GM23338 (cell line): ENCODE measurements around the gene VPS13A. TPM values are rescaled to one million over a fixed set of nuclear protein-coding genes. Genes with fewer than 3 reads are reported as not detected.

ENCODE experiments used
- ATAC-seq: fragments of 200-7000 bp; cut with Tn5 transposase; 3 replicates; pipeline ENCODE4 v1.9.1; 2020
- DNase-seq: peaks from one replicate; pipeline ENCODE4 v3.0.0-alpha.2; 2015; ENCODE audit warnings: low spot score
- H2AFZ ChIP-seq: fragments of 200-600 bp; sonication (generic); 2 replicates; pipeline ENCODE4 v1.8.0; 2016; ENCODE audit warnings: antibody characterized with exemption, mild to moderate bottlenecking, moderate library complexity
- H3F3A ChIP-seq: fragments of 200-600 bp; sonication (generic); replicated peaks from 2 replicates; pipeline ENCODE4 v1.8.0; 2017; ENCODE audit warnings: antibody characterized with exemption, mixed run types, low read depth
- H3K27ac ChIP-seq: fragments of 200-600 bp; sonication (generic); 2 replicates; pipeline ENCODE4 v1.6.1; 2016; ENCODE audit warnings: low read depth
- H3K27me3 ChIP-seq: fragments of 200-600 bp; sonication (generic); 2 replicates; pipeline ENCODE4 v1.8.0; 2016; ENCODE audit warnings: mild to moderate bottlenecking, mixed run types, moderate library complexity; ENCODE audit not compliant: insufficient read depth
- H3K36me3 ChIP-seq: fragments of 200-600 bp; sonication (generic); 2 replicates; pipeline ENCODE4 v1.8.0; 2016; ENCODE audit warnings: mild to moderate bottlenecking; ENCODE audit not compliant: insufficient read depth
- H3K4me1 ChIP-seq: fragments of 200-600 bp; sonication (generic); 2 replicates; pipeline ENCODE4 v1.8.0; 2016; ENCODE audit warnings: mild to moderate bottlenecking, moderate library complexity; ENCODE audit not compliant: insufficient read depth
- H3K4me2 ChIP-seq: fragments of 200-600 bp; sonication (generic); 2 replicates; pipeline ENCODE4 v1.7.1; 2017; ENCODE audit warnings: mixed run types
- H3K4me3 ChIP-seq: fragments of 200-600 bp; sonication (generic); 2 replicates; pipeline ENCODE4 v1.6.1; 2016; ENCODE audit warnings: mixed run types
- H3K79me2 ChIP-seq: fragments of 200-600 bp; sonication (generic); replicated peaks from 2 replicates; pipeline ENCODE4 v1.8.0; 2017; ENCODE audit warnings: mild to moderate bottlenecking; ENCODE audit not compliant: insufficient read depth
- H3K9me2 ChIP-seq: fragments of 200-600 bp; sonication (generic); 2 replicates; pipeline ENCODE4 v1.8.0; 2017; ENCODE audit not compliant: insufficient read depth
- H4K20me1 ChIP-seq: fragments of 200-600 bp; sonication (generic); replicated peaks from 2 replicates; pipeline ENCODE4 v1.8.0; 2017; ENCODE audit warnings: mild to moderate bottlenecking; ENCODE audit not compliant: insufficient read depth
- H3K27ac Mint-ChIP-seq: 2 replicates; pipeline ENCODE4 v1.8.0; 2020; ENCODE audit warnings: inconsistent platforms, mild to moderate bottlenecking, moderate library complexity, mixed read lengths
- H3K27me3 Mint-ChIP-seq: 3 replicates; pipeline ENCODE4 v1.8.0; 2022; ENCODE audit warnings: low read depth, mild to moderate bottlenecking, moderate library complexity, mixed read lengths, inconsistent platforms; ENCODE audit not compliant: insufficient read depth, poor library complexity
- H3K36me3 Mint-ChIP-seq: 3 replicates; pipeline ENCODE4 v1.8.0; 2021; ENCODE audit warnings: low read depth, mild to moderate bottlenecking, inconsistent platforms, moderate library complexity, mixed read lengths
- H3K4me1 Mint-ChIP-seq: 3 replicates; pipeline ENCODE4 v1.8.0; 2020; ENCODE audit warnings: mild to moderate bottlenecking, inconsistent platforms, mixed read lengths
- H3K4me3 Mint-ChIP-seq: 3 replicates; pipeline ENCODE4 v1.8.0; 2021; ENCODE audit warnings: moderate library complexity, mild to moderate bottlenecking, inconsistent platforms, mixed read lengths
- H3K9me3 Mint-ChIP-seq: 3 replicates; pipeline ENCODE4 v1.8.0; 2020; ENCODE audit warnings: moderate library complexity, mild to moderate bottlenecking, inconsistent platforms, mixed read lengths
- CREB1 ChIP-seq: fragments of 250-450 bp; sonication (Bioruptor Pico); IDR thresholded peaks from 2 replicates; pipeline ENCODE4 v1.5.0; 2020; ENCODE audit warnings: low read depth, mild to moderate bottlenecking, moderate library complexity
- ETS1 ChIP-seq: IDR thresholded peaks from 2 replicates; pipeline ENCODE4 v1.6.1; 2016; ENCODE audit warnings: antibody characterized with exemption
- EZH2 ChIP-seq: fragments of 200-600 bp; sonication (generic); IDR thresholded peaks from one replicate; pipeline ENCODE4 v1.8.0; 2017; ENCODE audit warnings: antibody characterized with exemption, mild to moderate bottlenecking, low read depth; ENCODE audit not compliant: unreplicated experiment
- EZH2phosphoT487 ChIP-seq: fragments of 200-600 bp; sonication (generic); IDR thresholded peaks from one replicate; pipeline ENCODE4 v1.8.1; 2018; ENCODE audit warnings: antibody characterized with exemption; ENCODE audit not compliant: unreplicated experiment
- NANOG ChIP-seq: IDR thresholded peaks from 2 replicates; pipeline ENCODE4 v1.6.1; 2016; ENCODE audit warnings: antibody characterized with exemption, borderline replicate concordance
- ZNF114 ChIP-seq: fragments of 250-450 bp; sonication (Bioruptor Pico); IDR thresholded peaks from 2 replicates; pipeline ENCODE4 v1.5.0; 2020; ENCODE audit warnings: mild to moderate bottlenecking, moderate library complexity
- polyA plus RNA-seq: library from polyadenylated mRNA; unstranded; fragments of >200 nt; fragmentation: Nextera tagmentation; extraction: Ambion mirVana; gene quantifications from 2 replicates; pipeline ENCODE4 v1.2.1, GENCODE V29; 2016
- total RNA-seq: library from RNA; depleted of rRNA; stranded (reverse); fragments of >200 nt; shearing (Covaris generic); gene quantifications from 2 replicates; pipeline ENCODE4 v1.2.3, GENCODE V29; 2014
- TF ChIP-seq, protein P1 (sequence below), 2 experiments: fragments of 200-600 bp in 1 of 2; sonication (generic) in 1 of 2; conservative IDR thresholded peaks; 2 replicates each; pipeline versions ENCODE4 v1.5.1 to v1.6.1; 2016 to 2017; ENCODE audit warnings: antibody characterized with exemption in 2 of 2, low read depth in 2 of 2, mild to moderate bottlenecking in 2 of 2, moderate library complexity in 1 of 2
- TF ChIP-seq, protein P2 (sequence below): fragments of 250-450 bp; sonication (Bioruptor Pico); IDR thresholded peaks from 2 replicates; pipeline ENCODE4 v1.5.0; 2020; ENCODE audit warnings: mild to moderate bottlenecking, moderate library complexity

VPS13A gene
- total and polyA plus RNA-seq, 2 experiments from 2014 or later, result 45.9 to 68.1 TPM

DNA sequence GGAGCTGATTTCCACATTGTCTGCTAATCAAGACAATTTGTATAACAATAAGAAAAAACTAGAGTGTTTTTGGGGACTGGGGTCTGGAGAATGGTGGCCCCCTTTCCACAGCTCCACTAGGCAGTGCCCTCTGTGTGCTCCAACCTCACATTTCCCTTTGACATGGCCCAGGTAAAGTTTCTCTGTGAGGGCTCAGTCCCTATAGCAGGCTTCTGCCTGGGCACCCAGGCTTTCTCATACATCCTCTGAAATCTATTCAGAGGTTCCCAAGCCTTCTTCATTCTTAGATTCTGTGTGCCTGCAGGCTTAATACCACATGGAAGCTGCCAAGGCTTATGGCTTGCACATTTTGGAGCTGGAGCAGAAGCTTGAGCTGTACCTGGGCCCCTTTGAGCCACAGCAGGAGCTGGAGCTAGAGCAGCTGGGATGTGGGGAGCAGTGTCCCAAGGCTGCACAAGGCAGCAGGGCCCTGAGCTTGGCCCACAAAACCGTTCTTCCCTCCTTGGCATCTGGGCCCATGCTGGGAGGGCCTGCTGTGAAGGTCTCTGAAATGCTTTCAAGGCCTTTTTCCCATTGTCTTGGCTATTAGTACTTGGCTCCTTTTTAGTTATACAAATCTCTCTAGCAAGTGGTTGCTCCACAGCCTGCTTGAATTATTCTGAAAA, 49.1 kb upstream of the VPS13A start:
- Histone ChIP-seq H3K79me2 (no peaks in the 10 kb centered on the region), H3K4me1 (peaks cover 42% of the 10 kb centered on the region), H3K27me3 (no peaks in the 10 kb centered on the region), H2AFZ (no peak overlapping the region), H3K4me2 (peak overlapping the region; percentile 65), H3F3A (peaks cover 2% of the 10 kb centered on the region; the same call in 1 of the 2 replicates), H3K27ac (peak overlapping the region; percentile 63), H3K9me2 (peaks cover 2% of the 10 kb centered on the region; the same call in 1 of the 2 replicates), H3K36me3 (no peaks in the 10 kb centered on the region; the same call in 1 of the 2 replicates), H4K20me1 (no peaks in the 10 kb centered on the region), H3K4me3 (no peak overlapping the region)
- DNase-seq, result peak; percentile 87
- H3K4me3 Mint-ChIP-seq, result no peak overlapping the region
- peaks cover 32% of the 10 kb centered on the region for H3K36me3 Mint-ChIP-seq
- no peak overlapping the region for H3K27ac Mint-ChIP-seq
- ATAC-seq, result peak; percentile 97
- H3K9me3 Mint-ChIP-seq, result peaks cover 40% of the 10 kb centered on the region
- TF ChIP-seq, protein P1, sequence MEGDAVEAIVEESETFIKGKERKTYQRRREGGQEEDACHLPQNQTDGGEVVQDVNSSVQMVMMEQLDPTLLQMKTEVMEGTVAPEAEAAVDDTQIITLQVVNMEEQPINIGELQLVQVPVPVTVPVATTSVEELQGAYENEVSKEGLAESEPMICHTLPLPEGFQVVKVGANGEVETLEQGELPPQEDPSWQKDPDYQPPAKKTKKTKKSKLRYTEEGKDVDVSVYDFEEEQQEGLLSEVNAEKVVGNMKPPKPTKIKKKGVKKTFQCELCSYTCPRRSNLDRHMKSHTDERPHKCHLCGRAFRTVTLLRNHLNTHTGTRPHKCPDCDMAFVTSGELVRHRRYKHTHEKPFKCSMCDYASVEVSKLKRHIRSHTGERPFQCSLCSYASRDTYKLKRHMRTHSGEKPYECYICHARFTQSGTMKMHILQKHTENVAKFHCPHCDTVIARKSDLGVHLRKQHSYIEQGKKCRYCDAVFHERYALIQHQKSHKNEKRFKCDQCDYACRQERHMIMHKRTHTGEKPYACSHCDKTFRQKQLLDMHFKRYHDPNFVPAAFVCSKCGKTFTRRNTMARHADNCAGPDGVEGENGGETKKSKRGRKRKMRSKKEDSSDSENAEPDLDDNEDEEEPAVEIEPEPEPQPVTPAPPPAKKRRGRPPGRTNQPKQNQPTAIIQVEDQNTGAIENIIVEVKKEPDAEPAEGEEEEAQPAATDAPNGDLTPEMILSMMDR (conservative IDR thresholded peaks at IDR 0.05; ENCODE audit: low read depth in 2 of 2), result no peak
- no peak for TF ChIP-seq ETS1
- TF ChIP-seq, protein P2, sequence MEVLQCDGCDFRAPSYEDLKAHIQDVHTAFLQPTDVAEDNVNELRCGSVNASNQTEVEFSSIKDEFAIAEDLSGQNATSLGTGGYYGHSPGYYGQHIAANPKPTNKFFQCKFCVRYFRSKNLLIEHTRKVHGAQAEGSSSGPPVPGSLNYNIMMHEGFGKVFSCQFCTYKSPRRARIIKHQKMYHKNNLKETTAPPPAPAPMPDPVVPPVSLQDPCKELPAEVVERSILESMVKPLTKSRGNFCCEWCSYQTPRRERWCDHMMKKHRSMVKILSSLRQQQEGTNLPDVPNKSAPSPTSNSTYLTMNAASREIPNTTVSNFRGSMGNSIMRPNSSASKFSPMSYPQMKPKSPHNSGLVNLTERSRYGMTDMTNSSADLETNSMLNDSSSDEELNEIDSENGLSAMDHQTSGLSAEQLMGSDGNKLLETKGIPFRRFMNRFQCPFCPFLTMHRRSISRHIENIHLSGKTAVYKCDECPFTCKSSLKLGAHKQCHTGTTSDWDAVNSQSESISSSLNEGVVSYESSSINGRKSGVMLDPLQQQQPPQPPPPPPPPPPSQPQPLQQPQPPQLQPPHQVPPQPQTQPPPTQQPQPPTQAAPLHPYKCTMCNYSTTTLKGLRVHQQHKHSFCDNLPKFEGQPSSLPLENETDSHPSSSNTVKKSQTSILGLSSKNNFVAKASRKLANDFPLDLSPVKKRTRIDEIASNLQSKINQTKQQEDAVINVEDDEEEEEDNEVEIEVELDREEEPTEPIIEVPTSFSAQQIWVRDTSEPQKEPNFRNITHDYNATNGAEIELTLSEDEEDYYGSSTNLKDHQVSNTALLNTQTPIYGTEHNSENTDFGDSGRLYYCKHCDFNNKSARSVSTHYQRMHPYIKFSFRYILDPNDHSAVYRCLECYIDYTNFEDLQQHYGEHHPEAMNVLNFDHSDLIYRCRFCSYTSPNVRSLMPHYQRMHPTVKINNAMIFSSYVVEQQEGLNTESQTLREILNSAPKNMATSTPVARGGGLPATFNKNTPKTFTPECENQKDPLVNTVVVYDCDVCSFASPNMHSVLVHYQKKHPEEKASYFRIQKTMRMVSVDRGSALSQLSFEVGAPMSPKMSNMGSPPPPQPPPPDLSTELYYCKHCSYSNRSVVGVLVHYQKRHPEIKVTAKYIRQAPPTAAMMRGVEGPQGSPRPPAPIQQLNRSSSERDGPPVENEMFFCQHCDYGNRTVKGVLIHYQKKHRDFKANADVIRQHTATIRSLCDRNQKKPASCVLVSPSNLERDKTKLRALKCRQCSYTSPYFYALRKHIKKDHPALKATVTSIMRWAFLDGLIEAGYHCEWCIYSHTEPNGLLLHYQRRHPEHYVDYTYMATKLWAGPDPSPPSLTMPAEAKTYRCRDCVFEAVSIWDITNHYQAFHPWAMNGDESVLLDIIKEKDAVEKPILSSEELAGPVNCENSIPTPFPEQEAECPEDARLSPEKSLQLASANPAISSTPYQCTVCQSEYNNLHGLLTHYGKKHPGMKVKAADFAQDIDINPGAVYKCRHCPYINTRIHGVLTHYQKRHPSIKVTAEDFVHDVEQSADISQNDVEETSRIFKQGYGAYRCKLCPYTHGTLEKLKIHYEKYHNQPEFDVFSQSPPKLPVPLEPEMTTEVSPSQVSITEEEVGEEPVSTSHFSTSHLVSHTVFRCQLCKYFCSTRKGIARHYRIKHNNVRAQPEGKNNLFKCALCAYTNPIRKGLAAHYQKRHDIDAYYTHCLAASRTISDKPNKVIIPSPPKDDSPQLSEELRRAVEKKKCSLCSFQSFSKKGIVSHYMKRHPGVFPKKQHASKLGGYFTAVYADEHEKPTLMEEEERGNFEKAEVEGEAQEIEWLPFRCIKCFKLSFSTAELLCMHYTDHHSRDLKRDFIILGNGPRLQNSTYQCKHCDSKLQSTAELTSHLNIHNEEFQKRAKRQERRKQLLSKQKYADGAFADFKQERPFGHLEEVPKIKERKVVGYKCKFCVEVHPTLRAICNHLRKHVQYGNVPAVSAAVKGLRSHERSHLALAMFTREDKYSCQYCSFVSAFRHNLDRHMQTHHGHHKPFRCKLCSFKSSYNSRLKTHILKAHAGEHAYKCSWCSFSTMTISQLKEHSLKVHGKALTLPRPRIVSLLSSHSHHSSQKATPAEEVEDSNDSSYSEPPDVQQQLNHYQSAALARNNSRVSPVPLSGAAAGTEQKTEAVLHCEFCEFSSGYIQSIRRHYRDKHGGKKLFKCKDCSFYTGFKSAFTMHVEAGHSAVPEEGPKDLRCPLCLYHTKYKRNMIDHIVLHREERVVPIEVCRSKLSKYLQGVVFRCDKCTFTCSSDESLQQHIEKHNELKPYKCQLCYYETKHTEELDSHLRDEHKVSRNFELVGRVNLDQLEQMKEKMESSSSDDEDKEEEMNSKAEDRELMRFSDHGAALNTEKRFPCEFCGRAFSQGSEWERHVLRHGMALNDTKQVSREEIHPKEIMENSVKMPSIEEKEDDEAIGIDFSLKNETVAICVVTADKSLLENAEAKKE (CRISPR knock-in tag), result peak; percentile 94
- no peak for TF ChIP-seq EZH2
- peak; percentile 91 for TF ChIP-seq ZNF114 (CRISPR knock-in tag)
- TF ChIP-seq CREB1 (CRISPR knock-in tag), result 0 out of 2 replicates have a peak, but pooled peaks have one; percentile 31
- peak; percentile 93 for TF ChIP-seq NANOG
- TF ChIP-seq EZH2phosphoT487, result no peak
- H3K27me3 Mint-ChIP-seq, result peaks cover 15% of the 10 kb centered on the region
- peaks cover 28% of the 10 kb centered on the region for H3K4me1 Mint-ChIP-seq
